Vagina (tissue), 2 donors: ENCODE results near the gene CCNJ. TPM values are rescaled to one million over a fixed set of nuclear protein-coding genes. Genes with fewer than 3 reads are reported as not detected.

ENCODE experiments used
- DNase-seq, 2 donors: peaks; one replicate each; pipeline ENCODE4 v3.0.0-alpha.2; 2017; ENCODE audit errors: extremely low spot score in 2 of 2
- H3K27ac ChIP-seq: fragments of 200-600 bp; sonication (generic); one replicate; pipeline ENCODE4 v1.5.1; 2019
- H3K27me3 ChIP-seq: fragments of 200-600 bp; sonication (generic); one replicate; pipeline ENCODE4 v1.5.1; 2019
- H3K36me3 ChIP-seq, 2 donors: fragments of 200-600 bp; sonication (generic); one replicate each; pipeline ENCODE4 v1.5.1; 2017 to 2019
- H3K4me1 ChIP-seq: fragments of 200-600 bp; sonication (generic); one replicate; pipeline ENCODE4 v1.5.1; 2019
- H3K4me3 ChIP-seq, 2 donors: fragments of 200-600 bp; sonication (generic); 1 replicate in 1 of 2; 2 replicates in 1 of 2; pipeline ENCODE4 v1.5.1; 2016 to 2019
- H3K9me3 ChIP-seq: fragments of 200-600 bp; sonication (generic); one replicate; pipeline ENCODE4 v1.5.1; 2019
- POLR2A ChIP-seq, 2 donors: fragments of 450-650 bp; IDR thresholded peaks; one replicate each; pipeline ENCODE4 v1.6.1; 2017; ENCODE audit warnings: antibody characterized with exemption in 2 of 2, mild to moderate bottlenecking in 2 of 2, moderate library complexity in 2 of 2
- POLR2AphosphoS5 ChIP-seq, 2 donors: sonication (generic); formaldehyde crosslinking; IDR thresholded peaks; one replicate each; pipeline ENCODE4 v1.9.0; 2017; ENCODE audit warnings: antibody characterized with exemption in 2 of 2, mild to moderate bottlenecking in 2 of 2, low read depth in 1 of 2; ENCODE audit not compliant: insufficient read depth in 1 of 2
- intact Hi-C: fragments of 100-400 bp; cut with DNase I; formaldehyde crosslinking; loops from one replicate; pipeline ENCODE4 v1.15.1; 2023
- total RNA-seq: library from RNA; depleted of rRNA; stranded (reverse); fragments of >200 nt; gene quantifications from one replicate; pipeline ENCODE4 v1.2.3, GENCODE V29; 2016
- TF ChIP-seq, protein P1 (sequence below), 3 experiments: fragments of 450-650 bp in 2 of 3; fragments of 200-600 bp in 1 of 3; sonication (generic) in 1 of 3; IDR thresholded peaks; one replicate each; pipeline ENCODE4 v1.5.1; 2017 to 2019; ENCODE audit warnings: antibody characterized with exemption in 3 of 3, mild to moderate bottlenecking in 2 of 3, moderate library complexity in 2 of 3

The CCNJ gene
- total RNA-seq, 1 donor from 2014 or later, result 6.9 TPM

DNA sequence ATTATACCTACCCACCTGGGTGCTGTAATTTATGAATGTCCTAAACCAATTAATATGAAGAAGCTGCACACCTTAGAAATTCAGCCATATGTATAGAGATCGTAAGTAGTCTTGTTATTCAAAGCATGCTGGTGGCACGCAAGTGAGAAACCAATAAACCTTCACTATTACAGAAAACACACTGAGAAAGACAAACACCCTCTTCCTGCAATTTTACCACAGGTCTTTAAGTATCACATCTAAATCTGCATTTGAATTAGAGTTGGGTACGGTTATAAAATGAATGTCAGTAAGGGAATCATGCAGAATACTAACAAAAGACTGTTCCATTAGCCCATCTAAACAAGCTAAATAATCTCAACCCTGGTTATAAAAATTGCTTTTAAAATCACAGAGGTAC, 33.8 kb downstream of the CCNJ start:
- no peak for DNase-seq
- intact Hi-C loops, result no loop called here
- no peaks in the 10 kb centered on the region for H3K9me3 ChIP-seq
- no peak overlapping the region for H3K4me3 ChIP-seq
- no peaks in the 10 kb centered on the region for H3K36me3 ChIP-seq
- H3K27ac ChIP-seq, result no peak overlapping the region
- TF ChIP-seq, protein P1, sequence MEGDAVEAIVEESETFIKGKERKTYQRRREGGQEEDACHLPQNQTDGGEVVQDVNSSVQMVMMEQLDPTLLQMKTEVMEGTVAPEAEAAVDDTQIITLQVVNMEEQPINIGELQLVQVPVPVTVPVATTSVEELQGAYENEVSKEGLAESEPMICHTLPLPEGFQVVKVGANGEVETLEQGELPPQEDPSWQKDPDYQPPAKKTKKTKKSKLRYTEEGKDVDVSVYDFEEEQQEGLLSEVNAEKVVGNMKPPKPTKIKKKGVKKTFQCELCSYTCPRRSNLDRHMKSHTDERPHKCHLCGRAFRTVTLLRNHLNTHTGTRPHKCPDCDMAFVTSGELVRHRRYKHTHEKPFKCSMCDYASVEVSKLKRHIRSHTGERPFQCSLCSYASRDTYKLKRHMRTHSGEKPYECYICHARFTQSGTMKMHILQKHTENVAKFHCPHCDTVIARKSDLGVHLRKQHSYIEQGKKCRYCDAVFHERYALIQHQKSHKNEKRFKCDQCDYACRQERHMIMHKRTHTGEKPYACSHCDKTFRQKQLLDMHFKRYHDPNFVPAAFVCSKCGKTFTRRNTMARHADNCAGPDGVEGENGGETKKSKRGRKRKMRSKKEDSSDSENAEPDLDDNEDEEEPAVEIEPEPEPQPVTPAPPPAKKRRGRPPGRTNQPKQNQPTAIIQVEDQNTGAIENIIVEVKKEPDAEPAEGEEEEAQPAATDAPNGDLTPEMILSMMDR (IDR thresholded peaks at IDR 0.05), result no peak
- no peak for TF ChIP-seq POLR2A (IDR thresholded peaks at IDR 0.05)
- no peak for TF ChIP-seq POLR2AphosphoS5 (IDR thresholded peaks at IDR 0.05; ENCODE audit: insufficient read depth in 1 of 2, low read depth in 1 of 2)
- H3K4me1 ChIP-seq, result no peaks in the 10 kb centered on the region
- no peaks in the 10 kb centered on the region for H3K27me3 ChIP-seq

DNA sequence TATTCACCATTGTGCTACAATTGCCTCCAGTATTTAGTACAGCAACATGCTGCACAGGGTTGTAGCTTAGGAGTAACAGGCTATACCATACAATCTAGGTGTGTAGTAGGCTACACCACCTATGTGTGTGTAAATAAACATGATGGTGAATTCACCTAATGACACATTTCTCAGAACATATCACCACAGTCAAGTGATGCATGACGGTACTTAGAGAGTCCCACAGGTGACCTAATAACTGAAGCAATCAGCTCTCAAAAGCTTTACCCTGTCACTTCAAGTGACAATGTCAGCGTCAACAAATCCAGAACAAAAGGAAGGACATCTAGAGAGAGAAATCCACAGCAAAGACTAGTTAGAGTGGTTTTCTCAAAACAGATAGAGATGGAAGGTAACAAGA, 38.8 kb downstream of the CCNJ start:
- TF ChIP-seq POLR2AphosphoS5 (IDR thresholded peaks at IDR 0.05; ENCODE audit: insufficient read depth in 1 of 2, low read depth in 1 of 2), result no peak
- TF ChIP-seq, protein P1 (IDR thresholded peaks at IDR 0.05), result no peak
- no peak for TF ChIP-seq POLR2A (IDR thresholded peaks at IDR 0.05)
- no peak for DNase-seq
- Histone ChIP-seq H3K4me3 (no peak overlapping the region), H3K27me3 (no peaks in the 10 kb centered on the region), H3K36me3 (no peaks in the 10 kb centered on the region), H3K4me1 (no peaks in the 10 kb centered on the region), H3K27ac (no peak overlapping the region), H3K9me3 (no peaks in the 10 kb centered on the region)
- intact Hi-C loops, result no loop called here

DNA sequence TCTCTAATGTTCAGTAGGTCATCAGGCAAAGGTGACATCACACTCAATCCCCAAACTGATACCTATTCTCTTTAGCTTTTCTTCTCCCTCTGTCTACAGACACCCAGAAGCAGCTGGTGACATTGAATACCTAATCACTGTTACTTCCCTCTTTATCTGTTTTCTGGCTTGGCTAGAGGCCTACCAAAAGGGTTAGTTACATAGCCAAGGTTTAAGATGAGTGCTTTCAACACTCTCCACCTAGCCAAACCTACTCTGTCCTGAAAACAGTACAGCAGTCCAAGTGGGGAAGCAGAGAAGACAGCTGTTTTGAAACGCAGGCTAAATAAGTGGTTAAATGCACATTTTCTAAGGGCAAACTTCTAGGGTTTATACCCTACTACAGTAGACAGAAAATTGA, 39.4 kb downstream of the CCNJ start:
- intact Hi-C loops, result no loop called here
- Histone ChIP-seq H3K4me1 (no peaks in the 10 kb centered on the region), H3K27ac (no peak overlapping the region), H3K9me3 (no peaks in the 10 kb centered on the region), H3K27me3 (no peaks in the 10 kb centered on the region), H3K36me3 (no peaks in the 10 kb centered on the region), H3K4me3 (no peak overlapping the region)
- no peak for DNase-seq
- TF ChIP-seq POLR2A (IDR thresholded peaks at IDR 0.05) (no peak), POLR2AphosphoS5 (IDR thresholded peaks at IDR 0.05; ENCODE audit: insufficient read depth in 1 of 2, low read depth in 1 of 2) (no peak)
- TF ChIP-seq, protein P1 (IDR thresholded peaks at IDR 0.05), result no peak

DNA sequence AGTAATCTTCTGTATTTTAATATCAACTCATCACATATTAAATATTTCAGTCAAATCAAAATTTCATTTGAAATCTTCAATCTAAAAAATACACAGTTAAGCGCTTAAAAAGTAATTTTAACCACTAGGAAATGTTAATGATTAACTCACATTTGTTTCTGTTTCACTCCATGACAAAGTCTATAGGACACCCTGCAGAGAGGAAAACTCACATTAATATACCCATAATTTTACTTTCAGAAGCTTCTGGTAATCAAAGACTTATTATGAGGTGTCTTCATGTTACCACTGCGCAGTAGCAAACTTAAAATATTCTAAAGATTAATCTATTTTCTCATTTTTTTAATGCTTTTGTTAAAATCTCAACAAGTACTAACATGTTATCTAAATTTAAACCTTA, 45.7 kb downstream of the CCNJ start:
- Histone ChIP-seq H3K27me3 (no peaks in the 10 kb centered on the region), H3K9me3 (no peaks in the 10 kb centered on the region), H3K4me1 (peaks cover 5% of the 10 kb centered on the region), H3K4me3 (peak overlapping the region in 1 of 2 donors; percentile 73), H3K36me3 (no peaks in the 10 kb centered on the region), H3K27ac (no peak overlapping the region)
- intact Hi-C loops, result no loop called here
- TF ChIP-seq, protein P1 (IDR thresholded peaks at IDR 0.05), result no peak
- TF ChIP-seq POLR2A (IDR thresholded peaks at IDR 0.05) (no peak), POLR2AphosphoS5 (IDR thresholded peaks at IDR 0.05; ENCODE audit: insufficient read depth in 1 of 2, low read depth in 1 of 2) (no peak)
- DNase-seq, result no peak

DNA sequence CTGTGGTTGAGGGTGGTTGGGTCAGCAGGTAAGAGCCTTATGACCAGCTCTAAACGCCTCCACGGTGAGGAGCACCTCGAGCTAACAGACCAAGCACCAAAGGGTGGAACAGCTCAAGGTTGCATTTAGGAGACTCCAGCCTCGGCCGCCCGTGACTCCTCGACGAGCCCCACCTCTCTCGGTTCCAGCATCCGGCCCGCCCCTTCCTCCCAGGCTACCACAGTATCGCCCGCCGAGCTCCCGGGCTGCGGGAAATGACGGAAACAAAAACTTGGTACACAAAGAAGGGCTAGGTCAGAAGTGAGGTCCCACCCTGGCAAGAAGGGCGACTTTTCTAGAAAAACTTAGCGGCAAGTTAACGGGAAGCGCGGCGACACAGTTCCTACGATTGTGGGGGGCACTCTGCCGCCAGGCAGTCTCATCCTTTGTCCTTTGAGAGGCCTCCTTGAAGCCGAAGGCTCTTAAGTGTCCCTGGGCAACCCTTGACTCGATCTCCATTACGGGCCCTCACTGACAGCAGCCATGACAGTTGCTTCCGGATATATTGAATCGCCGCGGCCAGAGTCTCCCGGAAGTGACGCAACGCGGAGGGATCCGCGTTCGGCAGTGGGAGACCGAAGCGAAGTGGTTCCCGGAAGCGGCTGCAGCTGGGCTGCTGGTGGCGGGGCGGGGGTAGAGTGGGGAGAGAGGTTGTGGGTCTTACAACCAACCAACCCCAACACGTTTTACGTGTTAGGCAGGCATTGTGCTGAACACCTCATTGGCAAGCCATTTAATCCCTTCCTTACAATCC, 46.5 kb downstream of the CCNJ start:
- H3K9me3 ChIP-seq, result no peaks in the 10 kb centered on the region
- H3K27ac ChIP-seq, result peak overlapping the region; percentile 82
- intact Hi-C loops, result loop anchor here (2.0 kb wide), 1 partner anchor 41 kb away; the partner anchor contains the start of gene ZNF518A
- no peak for TF ChIP-seq POLR2A (IDR thresholded peaks at IDR 0.05)
- peak; percentile 81 for TF ChIP-seq POLR2AphosphoS5 (IDR thresholded peaks at IDR 0.05; ENCODE audit: insufficient read depth in 1 of 2, low read depth in 1 of 2)
- TF ChIP-seq, protein P1 (IDR thresholded peaks at IDR 0.05), result no peak
- peak overlapping the region; percentile 73 for H3K4me3 ChIP-seq
- peaks cover 5% of the 10 kb centered on the region for H3K4me1 ChIP-seq
- H3K36me3 ChIP-seq, result no peaks in the 10 kb centered on the region
- DNase-seq, result peak in 1 of 2 donors; percentile 88
- no peaks in the 10 kb centered on the region for H3K27me3 ChIP-seq
